Type B pancreatic cell (in vitro differentiated cells): ENCODE results near the gene ATXN7L3. TPM values are rescaled to one million over a fixed set of nuclear protein-coding genes. Genes with fewer than 3 reads are reported as not detected.
A peak's percentile ranks its signal among the peaks of the same experiment; 100 is the strongest.

Source experiments
- DNase-seq: peaks from one replicate; pipeline ENCODE4 v3.0.0; 2021; ENCODE audit warnings: mixed read lengths; ENCODE audit not compliant: unreplicated experiment; ENCODE audit errors: extremely low spot score
- H3K27ac Mint-ChIP-seq: 2 replicates; pipeline ENCODE4 v1.8.0; 2021; ENCODE audit warnings: mild to moderate bottlenecking, mixed read lengths
- H3K27me3 Mint-ChIP-seq: 2 replicates; pipeline ENCODE4 v1.8.0; 2021; ENCODE audit warnings: mixed read lengths
- H3K36me3 Mint-ChIP-seq: 2 replicates; pipeline ENCODE4 v1.8.0; 2021; ENCODE audit warnings: mixed read lengths
- H3K4me1 Mint-ChIP-seq: one replicate; pipeline ENCODE4 v1.8.0; 2021; ENCODE audit warnings: mixed read lengths; ENCODE audit not compliant: unreplicated experiment
- H3K4me3 Mint-ChIP-seq: 2 replicates; pipeline ENCODE4 v1.8.0; 2021; ENCODE audit warnings: mild to moderate bottlenecking, mixed read lengths
- H3K9me3 Mint-ChIP-seq: 2 replicates; pipeline ENCODE4 v1.8.0; 2021; ENCODE audit warnings: mixed read lengths
- CTCF ChIP-seq: fragments of 200-600 bp; sonication (generic); conservative IDR thresholded peaks from 2 replicates; pipeline ENCODE4 v1.5.0; 2021; ENCODE audit warnings: antibody characterized with exemption, mild to moderate bottlenecking
- total RNA-seq: library from RNA; stranded (reverse); gene quantifications from 2 replicates; pipeline ENCODE4 v1.2.1, GENCODE V29; 2021; ENCODE audit warnings: low replicate concordance

ATXN7L3 gene
- total RNA-seq, 1 donor from 2014 or later: 96.7 TPM

GRCh38 chr17:44188576-44189403 is 10.9 kb downstream of the ATXN7L3 start:
- Mint-ChIP-seq H3K27me3 (no peaks in the 10 kb centered on the region), H3K27ac (peak overlapping the region; percentile 99), H3K36me3 (peaks cover 7% of the 10 kb centered on the region), H3K9me3 (no peaks in the 10 kb centered on the region), H3K4me3 (peak overlapping the region; percentile 100), H3K4me1 (peaks cover 30% of the 10 kb centered on the region)
- no peak for TF ChIP-seq CTCF
- no peak for DNase-seq

GRCh38 chr17:44187131-44187899 is 12.4 kb downstream of the ATXN7L3 start:
- peaks cover 7% of the 10 kb centered on the region for H3K36me3 Mint-ChIP-seq
- H3K9me3 Mint-ChIP-seq: no peaks in the 10 kb centered on the region
- H3K27ac Mint-ChIP-seq: peak overlapping the region; percentile 99
- no peak for DNase-seq
- H3K4me3 Mint-ChIP-seq: peak overlapping the region; percentile 100
- no peaks in the 10 kb centered on the region for H3K27me3 Mint-ChIP-seq
- H3K4me1 Mint-ChIP-seq: peaks cover 28% of the 10 kb centered on the region
- no peak for TF ChIP-seq CTCF

- Mint-ChIP-seq H3K9me3 (no peaks in the 10 kb centered on the region), H3K4me3 (peak within 1 kb of the TSS; percentile 100)
Observed at GRCh38 chr17:44186307-44187130, 13.2 kb downstream of the ATXN7L3 start, which contains the start of gene TMUB2. Gene TMUB2 (plus strand): TSS chr17:44186972. CDS start chr17:44187709, 737 bp downstream.

GRCh38 chr17:44184212-44184810 is 15.4 kb downstream of the ATXN7L3 start:
- Mint-ChIP-seq H3K4me3 (peak overlapping the region; percentile 45), H3K4me1 (peaks cover 20% of the 10 kb centered on the region), H3K36me3 (peaks cover 14% of the 10 kb centered on the region), H3K9me3 (no peaks in the 10 kb centered on the region), H3K27me3 (no peaks in the 10 kb centered on the region), H3K27ac (no peak overlapping the region)
- no peak for TF ChIP-seq CTCF
- DNase-seq: no peak

More at GRCh38 chr17:44186307-44187130, 13.2 kb downstream of the ATXN7L3 start, which contains the start of gene TMUB2:
- H3K27me3 Mint-ChIP-seq: no peaks in the 10 kb centered on the region
- H3K27ac Mint-ChIP-seq: peak within 1 kb of the TSS; percentile 99
- TF ChIP-seq CTCF: no peak
- peaks cover 25% of the 10 kb centered on the region for H3K4me1 Mint-ChIP-seq
- peak; percentile 99 for DNase-seq
- peaks cover 13% of the 10 kb centered on the region for H3K36me3 Mint-ChIP-seq

GRCh38 chr17:44183024-44183423 is 16.7 kb downstream of the ATXN7L3 start:
- peaks cover 16% of the 10 kb centered on the region for H3K4me1 Mint-ChIP-seq
- no peak overlapping the region for H3K4me3 Mint-ChIP-seq
- H3K36me3 Mint-ChIP-seq: peaks cover 14% of the 10 kb centered on the region
- TF ChIP-seq CTCF: no peak
- DNase-seq: no peak
- no peaks in the 10 kb centered on the region for H3K27me3 Mint-ChIP-seq
- no peaks in the 10 kb centered on the region for H3K9me3 Mint-ChIP-seq
- no peak overlapping the region for H3K27ac Mint-ChIP-seq
